Gastroesophageal sphincter (tissue), 4 donors: Measurements from ENCODE around the gene P2RY2. TPM values are rescaled to one million over a fixed set of nuclear protein-coding genes. Genes with fewer than 3 reads are reported as not detected.

ENCODE experiments used
- ATAC-seq: fragments of 150-250 bp; one replicate; pipeline ENCODE4 v1.9.1; 2016; ENCODE audit warnings: mild to moderate bottlenecking, moderate library complexity
- H3K27ac ChIP-seq, 4 donors: fragments of 200-600 bp; sonication (generic) in 3 of 4; 1 replicate in 3 of 4; 2 replicates in 1 of 4; pipeline ENCODE4 v1.5.1; 2016 to 2019
- H3K27me3 ChIP-seq: fragments of 200-600 bp; sonication (generic); one replicate; pipeline ENCODE4 v1.5.1; 2019
- H3K36me3 ChIP-seq, 2 donors: fragments of 200-600 bp; sonication (generic); one replicate each; pipeline ENCODE4 v1.5.1; 2019; ENCODE audit warnings: control low read depth in 1 of 2
- H3K4me1 ChIP-seq, 3 donors: fragments of 200-600 bp; sonication (generic); 1 replicate in 2 of 3; 2 replicates in 1 of 3; pipeline ENCODE4 v1.5.1; 2016 to 2019; ENCODE audit warnings: control low read depth in 2 of 3
- H3K4me3 ChIP-seq, 2 donors: fragments of 200-600 bp; sonication (generic); one replicate each; pipeline ENCODE4 v1.5.1; 2019; ENCODE audit warnings: mild to moderate bottlenecking in 1 of 2, moderate library complexity in 1 of 2
- H3K9me3 ChIP-seq, 3 donors: fragments of 200-600 bp; sonication (generic); one replicate each; pipeline ENCODE4 v1.5.1; 2017 to 2019; ENCODE audit warnings: control low read depth in 2 of 3
- EP300 ChIP-seq: sonication (generic); formaldehyde crosslinking; IDR thresholded peaks from one replicate; pipeline ENCODE4 v1.6.1; 2017; ENCODE audit warnings: antibody characterized with exemption, mild to moderate bottlenecking
- POLR2A ChIP-seq, 2 donors: fragments of 450-650 bp; IDR thresholded peaks; one replicate each; pipeline ENCODE4 v1.6.1; 2017; ENCODE audit warnings: antibody characterized with exemption in 2 of 2, mild to moderate bottlenecking in 2 of 2, moderate library complexity in 1 of 2
- POLR2AphosphoS5 ChIP-seq: sonication (generic); formaldehyde crosslinking; IDR thresholded peaks from one replicate; pipeline ENCODE4 v1.6.1; 2017; ENCODE audit warnings: antibody characterized with exemption
- WGBS, 2 donors: methylation state at CpG; one replicate each; pipeline ENCODE4 v1.1.5; 2018; ENCODE audit warnings: low coverage in 1 of 2; 5-methylcytosine and 5-hydroxymethylcytosine counted together
- total RNA-seq, 4 donors: library from RNA; depleted of rRNA; stranded (reverse); fragments of >200 nt; gene quantifications; one replicate each; pipeline ENCODE4 v1.1.0, GENCODE V29; 2016
- TF ChIP-seq, protein P1 (sequence below), 4 experiments: fragments of 200-600 bp in 2 of 4; fragments of 450-650 bp in 2 of 4; sonication (generic) in 1 of 4; IDR thresholded peaks; one replicate each; pipeline ENCODE4 v1.5.1; 2017 to 2019; ENCODE audit warnings: antibody characterized with exemption in 4 of 4, mild to moderate bottlenecking in 2 of 4, moderate library complexity in 2 of 4

P2RY2 gene
- total RNA-seq, 4 donors from 2014 or later: 0.35 to 2.5 (median 0.89) TPM

DNA sequence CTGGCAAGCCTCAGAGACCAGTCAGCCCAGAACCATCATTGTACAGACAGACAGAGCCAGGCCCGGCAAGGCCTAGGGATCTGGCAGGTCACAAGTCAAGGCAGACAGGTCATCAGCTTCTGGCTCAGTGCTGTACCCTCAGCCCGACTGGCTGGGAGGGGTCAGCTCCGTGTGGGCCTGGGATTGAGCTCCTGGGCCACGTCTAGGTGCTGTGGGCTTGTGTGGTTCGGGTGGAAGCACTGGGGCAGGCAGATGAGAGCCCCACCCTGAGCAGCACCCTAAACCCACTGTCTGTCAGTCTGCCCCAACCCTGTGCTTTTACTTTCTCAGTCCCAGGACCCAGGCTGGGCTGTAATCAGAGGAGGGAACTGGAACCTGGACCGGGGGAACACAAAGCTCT is 26.9 kb upstream of the P2RY2 start:
- Histone ChIP-seq H3K4me1 (peaks cover 0 to 15% (median 7%) of the 10 kb centered on the region in 3 donors), H3K27ac (no peak overlapping the region), H3K36me3 (no peaks in the 10 kb centered on the region), H3K9me3 (no peaks in the 10 kb centered on the region), H3K27me3 (no peaks in the 10 kb centered on the region), H3K4me3 (no peak overlapping the region)
- ATAC-seq: no peak
- WGBS, 2 donors: no CpG with 5 or more reads among the region's 6 CpGs
- TF ChIP-seq POLR2A (IDR thresholded peaks at IDR 0.05) (no peak), POLR2AphosphoS5 (no peak), EP300 (no peak)
- TF ChIP-seq, protein P1, sequence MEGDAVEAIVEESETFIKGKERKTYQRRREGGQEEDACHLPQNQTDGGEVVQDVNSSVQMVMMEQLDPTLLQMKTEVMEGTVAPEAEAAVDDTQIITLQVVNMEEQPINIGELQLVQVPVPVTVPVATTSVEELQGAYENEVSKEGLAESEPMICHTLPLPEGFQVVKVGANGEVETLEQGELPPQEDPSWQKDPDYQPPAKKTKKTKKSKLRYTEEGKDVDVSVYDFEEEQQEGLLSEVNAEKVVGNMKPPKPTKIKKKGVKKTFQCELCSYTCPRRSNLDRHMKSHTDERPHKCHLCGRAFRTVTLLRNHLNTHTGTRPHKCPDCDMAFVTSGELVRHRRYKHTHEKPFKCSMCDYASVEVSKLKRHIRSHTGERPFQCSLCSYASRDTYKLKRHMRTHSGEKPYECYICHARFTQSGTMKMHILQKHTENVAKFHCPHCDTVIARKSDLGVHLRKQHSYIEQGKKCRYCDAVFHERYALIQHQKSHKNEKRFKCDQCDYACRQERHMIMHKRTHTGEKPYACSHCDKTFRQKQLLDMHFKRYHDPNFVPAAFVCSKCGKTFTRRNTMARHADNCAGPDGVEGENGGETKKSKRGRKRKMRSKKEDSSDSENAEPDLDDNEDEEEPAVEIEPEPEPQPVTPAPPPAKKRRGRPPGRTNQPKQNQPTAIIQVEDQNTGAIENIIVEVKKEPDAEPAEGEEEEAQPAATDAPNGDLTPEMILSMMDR (IDR thresholded peaks at IDR 0.05): no peak

DNA sequence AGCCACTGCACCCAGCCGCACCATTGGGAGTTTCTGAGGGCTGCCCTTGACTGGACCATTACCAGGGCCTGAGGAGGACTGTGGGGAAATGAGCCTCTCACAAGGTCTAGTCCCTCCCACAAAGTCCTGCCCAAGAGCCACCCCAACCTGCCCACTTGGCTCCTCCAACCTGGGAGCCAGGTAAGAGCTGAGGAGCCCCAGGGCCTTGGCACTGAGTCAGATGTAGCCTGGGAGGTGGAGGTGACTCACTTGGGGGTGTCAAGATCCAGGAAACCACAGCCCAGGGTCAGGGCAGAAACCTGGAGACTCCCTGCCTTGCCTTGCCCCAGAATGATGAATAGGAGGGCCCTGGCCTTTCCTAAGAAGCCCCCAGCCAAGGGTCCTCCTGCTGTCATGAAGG is 25.8 kb upstream of the P2RY2 start:
- Histone ChIP-seq H3K4me1 (peaks cover 0 to 15% (median 7%) of the 10 kb centered on the region in 3 donors), H3K9me3 (no peaks in the 10 kb centered on the region), H3K4me3 (no peak overlapping the region), H3K27ac (no peak overlapping the region), H3K27me3 (no peaks in the 10 kb centered on the region), H3K36me3 (no peaks in the 10 kb centered on the region)
- 80% methylated on average over 1 of the region's 1 CpG; no CpG with 5 or more reads in 1 of the 2 donors for WGBS, 2 donors
- no peak for ATAC-seq
- TF ChIP-seq POLR2AphosphoS5 (no peak), POLR2A (IDR thresholded peaks at IDR 0.05) (no peak), EP300 (no peak)
- TF ChIP-seq, protein P1 (IDR thresholded peaks at IDR 0.05): no peak

DNA sequence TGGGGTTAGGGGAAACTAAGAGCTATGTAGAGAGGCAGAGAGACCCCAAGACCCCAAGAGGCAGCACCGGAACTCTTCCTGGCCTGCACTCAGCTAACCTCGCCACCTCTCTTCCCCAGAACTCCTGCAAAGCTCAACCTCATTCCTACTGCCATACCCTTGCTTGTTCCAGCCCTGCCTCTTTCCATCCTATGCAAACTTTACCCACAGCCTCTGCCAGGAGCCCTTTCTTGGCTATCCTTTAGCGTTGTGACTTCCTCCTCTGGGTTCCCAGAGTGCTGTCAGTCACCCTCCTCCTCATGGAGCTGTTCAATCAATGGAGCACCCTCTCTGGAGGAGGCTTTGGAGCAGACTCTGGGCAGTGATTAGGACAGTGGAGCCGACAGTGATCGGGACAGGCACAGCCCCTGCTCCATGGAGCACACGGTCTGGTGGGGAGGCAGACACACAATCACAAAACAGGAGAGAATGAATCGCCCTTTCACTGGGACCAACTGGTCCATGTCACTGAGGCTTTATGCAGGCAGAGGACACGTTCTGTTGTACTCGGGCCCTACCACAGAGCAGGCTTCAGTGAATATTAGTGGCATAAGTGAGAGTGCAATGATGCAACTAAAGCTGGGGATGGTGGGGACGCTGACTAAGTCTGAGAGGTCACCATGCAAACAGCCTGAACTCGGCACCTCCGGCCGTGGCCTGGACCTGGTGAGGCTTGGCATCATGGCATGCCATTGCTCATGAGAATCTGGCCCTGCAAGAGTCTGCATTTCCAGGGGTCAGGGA is 24.6 kb upstream of the P2RY2 start:
- H3K4me1 ChIP-seq: peaks cover 0 to 5% (median 2%) of the 10 kb centered on the region in 3 donors
- H3K4me3 ChIP-seq: no peak overlapping the region
- H3K9me3 ChIP-seq: no peaks in the 10 kb centered on the region
- H3K27me3 ChIP-seq: no peaks in the 10 kb centered on the region
- no peaks in the 10 kb centered on the region for H3K36me3 ChIP-seq
- ATAC-seq: no peak
- H3K27ac ChIP-seq: no peak overlapping the region
- TF ChIP-seq POLR2A (IDR thresholded peaks at IDR 0.05): no peak
- no peak for TF ChIP-seq POLR2AphosphoS5
- no peak for TF ChIP-seq EP300
- TF ChIP-seq, protein P1 (IDR thresholded peaks at IDR 0.05): no peak
- whole genome bisulfite sequencing, 2 donors: 90 to 95% methylated on average over 2 to 7 of the region's 13 CpGs

DNA sequence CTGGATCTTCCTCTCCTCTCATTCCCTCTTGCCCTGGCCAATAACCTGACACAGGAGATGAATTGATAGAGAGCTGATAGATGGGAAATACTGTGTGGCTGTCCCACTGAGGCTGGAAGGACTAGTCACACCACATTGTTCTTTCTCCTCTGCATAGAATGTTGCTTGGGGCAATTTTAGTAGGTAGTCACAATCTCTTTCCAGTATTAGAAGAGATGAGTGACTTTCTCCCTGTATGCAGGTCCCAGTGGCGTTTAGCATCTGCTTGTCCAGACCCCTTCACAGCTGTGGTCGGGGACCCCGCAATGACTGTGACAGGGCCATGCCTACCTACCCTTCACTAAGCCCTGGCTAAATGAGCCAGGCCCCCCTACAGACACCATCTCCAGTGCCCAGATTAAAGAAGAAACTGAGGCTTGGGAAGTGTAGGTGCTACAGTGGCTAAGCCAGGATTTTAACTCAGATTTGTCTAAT is 24.0 kb upstream of the P2RY2 start:
- ATAC-seq: no peak
- WGBS, 2 donors: 80% methylated on average over 2 of the region's 3 CpGs; no CpG with 5 or more reads in 1 of the 2 donors
- H3K27me3 ChIP-seq: no peaks in the 10 kb centered on the region
- H3K27ac ChIP-seq: no peak overlapping the region
- no peak for TF ChIP-seq POLR2AphosphoS5
- TF ChIP-seq, protein P1 (IDR thresholded peaks at IDR 0.05): no peak
- no peak for TF ChIP-seq POLR2A (IDR thresholded peaks at IDR 0.05)
- no peak for TF ChIP-seq EP300
- H3K9me3 ChIP-seq: no peaks in the 10 kb centered on the region
- no peaks in the 10 kb centered on the region for H3K36me3 ChIP-seq
- H3K4me1 ChIP-seq: no peaks in the 10 kb centered on the region
- H3K4me3 ChIP-seq: no peak overlapping the region

DNA sequence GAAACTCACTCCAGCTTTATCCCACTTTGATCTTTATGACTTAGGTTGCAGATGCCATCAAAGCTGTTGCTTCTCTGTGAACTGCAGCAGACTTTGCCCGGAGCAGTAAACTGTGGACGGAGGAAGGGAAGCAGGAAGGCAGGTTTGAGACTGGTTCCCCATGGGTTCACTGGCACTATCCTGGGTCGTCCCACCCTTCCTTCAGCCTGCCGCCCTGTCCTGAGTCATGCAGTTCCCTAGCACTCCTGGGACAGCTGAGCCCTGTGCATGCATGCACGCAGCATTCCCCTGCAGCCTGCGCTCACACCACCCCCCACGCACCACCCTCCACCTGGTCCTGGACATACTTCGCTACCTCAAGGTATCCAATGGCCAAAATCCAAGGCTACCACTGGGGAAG is 23.5 kb upstream of the P2RY2 start:
- ATAC-seq: no peak
- Histone ChIP-seq H3K27me3 (no peaks in the 10 kb centered on the region), H3K36me3 (no peaks in the 10 kb centered on the region), H3K9me3 (no peaks in the 10 kb centered on the region), H3K4me3 (no peak overlapping the region), H3K27ac (no peak overlapping the region), H3K4me1 (no peaks in the 10 kb centered on the region)
- TF ChIP-seq POLR2AphosphoS5: no peak
- TF ChIP-seq EP300: no peak
- TF ChIP-seq, protein P1 (IDR thresholded peaks at IDR 0.05): no peak
- TF ChIP-seq POLR2A (IDR thresholded peaks at IDR 0.05): no peak
- 60% methylated on average over 3 of the region's 8 CpGs; no CpG with 5 or more reads in 1 of the 2 donors for WGBS, 2 donors
